ENCODE measurements around the gene CCDC186. TPM values are rescaled to one million over a fixed set of nuclear protein-coding genes. Genes with fewer than 3 reads are reported as not detected.

The CCDC186 gene
- total RNA-seq, 1 donor from 2014 or later, result 18.5 TPM

GRCh38 chr10:114179148-114179547, 5.1 kb upstream of the CCDC186 start, which contains the start of gene TDRD1:
TDRD1 (plus strand) TSS chr10:114179353; CDS start chr10:114187832, 8,479 bp downstream.
- Mint-ChIP-seq H3K27me3 (ENCODE audit: unreplicated experiment) (peaks cover 5% of the 10 kb centered on the region), H3K4me3 (ENCODE audit: unreplicated experiment) (no peak within 1 kb of the TSS), H3K36me3 (ENCODE audit: low read depth, unreplicated experiment) (no peaks in the 10 kb centered on the region), H3K9me3 (ENCODE audit: unreplicated experiment) (no peaks in the 10 kb centered on the region), H3K4me1 (ENCODE audit: unreplicated experiment) (peaks cover 7% of the 10 kb centered on the region), H3K27ac (ENCODE audit: unreplicated experiment) (no peak within 1 kb of the TSS)
- no peak for TF ChIP-seq CTCF (IDR thresholded peaks at IDR 0.05; ENCODE audit: unreplicated experiment)
- no peak for DNase-seq (ENCODE audit: low spot score)

- Mint-ChIP-seq H3K27me3 (ENCODE audit: unreplicated experiment) (peaks cover 5% of the 10 kb centered on the region), H3K27ac (ENCODE audit: unreplicated experiment) (no peak overlapping the region), H3K9me3 (ENCODE audit: unreplicated experiment) (no peaks in the 10 kb centered on the region), H3K36me3 (ENCODE audit: low read depth, unreplicated experiment) (no peaks in the 10 kb centered on the region), H3K4me3 (ENCODE audit: unreplicated experiment) (no peak overlapping the region), H3K4me1 (ENCODE audit: unreplicated experiment) (peaks cover 25% of the 10 kb centered on the region)
- DNase-seq (ENCODE audit: low spot score), result no peak
- no peak for TF ChIP-seq CTCF (IDR thresholded peaks at IDR 0.05; ENCODE audit: unreplicated experiment)
These were observed 2.5 kb upstream of the CCDC186 start for GRCh38 chr10:114176511-114176910.

- H3K27ac Mint-ChIP-seq (ENCODE audit: unreplicated experiment), result no peak overlapping the region
- no peaks in the 10 kb centered on the region for H3K9me3 Mint-ChIP-seq (ENCODE audit: unreplicated experiment)
- H3K27me3 Mint-ChIP-seq (ENCODE audit: unreplicated experiment), result peaks cover 5% of the 10 kb centered on the region
- TF ChIP-seq CTCF (IDR thresholded peaks at IDR 0.05; ENCODE audit: unreplicated experiment), result no peak
- no peak for DNase-seq (ENCODE audit: low spot score)
- no peak overlapping the region for H3K4me3 Mint-ChIP-seq (ENCODE audit: unreplicated experiment)
- H3K4me1 Mint-ChIP-seq (ENCODE audit: unreplicated experiment), result peaks cover 25% of the 10 kb centered on the region
- no peaks in the 10 kb centered on the region for H3K36me3 Mint-ChIP-seq (ENCODE audit: low read depth, unreplicated experiment)
These were observed 1.7 kb upstream of the CCDC186 start for GRCh38 chr10:114175667-114176066.

- no peak for TF ChIP-seq CTCF (IDR thresholded peaks at IDR 0.05; ENCODE audit: unreplicated experiment)
- peak overlapping the region; percentile 96 for H3K4me3 Mint-ChIP-seq (ENCODE audit: unreplicated experiment)
- no peaks in the 10 kb centered on the region for H3K36me3 Mint-ChIP-seq (ENCODE audit: low read depth, unreplicated experiment)
- H3K27me3 Mint-ChIP-seq (ENCODE audit: unreplicated experiment), result peaks cover 5% of the 10 kb centered on the region
- H3K9me3 Mint-ChIP-seq (ENCODE audit: unreplicated experiment), result no peaks in the 10 kb centered on the region
- H3K27ac Mint-ChIP-seq (ENCODE audit: unreplicated experiment), result peak overlapping the region; percentile 86
- peaks cover 25% of the 10 kb centered on the region for H3K4me1 Mint-ChIP-seq (ENCODE audit: unreplicated experiment)
- peak; percentile 11 for DNase-seq (ENCODE audit: low spot score)
These were observed 739 bp upstream of the CCDC186 start for GRCh38 chr10:114174695-114175188.

GRCh38 chr10:114173603-114173920, 441 bp downstream of the CCDC186 start:
- peak; percentile 48 for DNase-seq (ENCODE audit: low spot score)
- Mint-ChIP-seq H3K4me1 (ENCODE audit: unreplicated experiment) (peaks cover 25% of the 10 kb centered on the region), H3K27ac (ENCODE audit: unreplicated experiment) (peak overlapping the region; percentile 98), H3K27me3 (ENCODE audit: unreplicated experiment) (peaks cover 3% of the 10 kb centered on the region), H3K9me3 (ENCODE audit: unreplicated experiment) (peaks cover 2% of the 10 kb centered on the region), H3K36me3 (ENCODE audit: low read depth, unreplicated experiment) (peaks cover 4% of the 10 kb centered on the region), H3K4me3 (ENCODE audit: unreplicated experiment) (peak overlapping the region; percentile 100)
- TF ChIP-seq CTCF (IDR thresholded peaks at IDR 0.05; ENCODE audit: unreplicated experiment), result no peak

Data from endothelial cell (in vitro differentiated cells).